VCaP (cell line): ENCODE data around the gene TTC22.

Experiments used
- H3K27ac ChIP-seq: fragments of 450-650 bp; 2 replicates; pipeline ENCODE4 v1.5.1; 2017
- CTCF ChIP-seq: fragments of 450-650 bp; conservative IDR thresholded peaks from 2 replicates; pipeline ENCODE4 v1.5.1; 2017; ENCODE audit warnings: mild to moderate bottlenecking, moderate library complexity

TTC22 gene

GRCh38 chr1:54791880-54792522 lies 9.1 kb downstream of the TTC22 start:
- peak; percentile 67 for TF ChIP-seq CTCF

GRCh38 chr1:54788459-54788858 lies 12.7 kb downstream of the TTC22 start:
- TF ChIP-seq CTCF = no peak
- no peak overlapping the region for H3K27ac ChIP-seq

More at GRCh38 chr1:54791880-54792522, 9.1 kb downstream of the TTC22 start:
- no peak overlapping the region for H3K27ac ChIP-seq

GRCh38 chr1:54787604-54788003 lies 13.5 kb downstream of the TTC22 start:
- H3K27ac ChIP-seq = no peak overlapping the region
- no peak for TF ChIP-seq CTCF

GRCh38 chr1:54786778-54787177 lies 14.3 kb downstream of the TTC22 start:
- TF ChIP-seq CTCF = no peak
- H3K27ac ChIP-seq = no peak overlapping the region

GRCh38 chr1:54784066-54784465 lies 17.1 kb downstream of the TTC22 start:
- H3K27ac ChIP-seq = no peak overlapping the region
- TF ChIP-seq CTCF = no peak

- H3K27ac ChIP-seq = no peak overlapping the region
- no peak for TF ChIP-seq CTCF
Observed at GRCh38 chr1:54782588-54782987, 18.5 kb downstream of the TTC22 start.

- no peak overlapping the region for H3K27ac ChIP-seq
- no peak for TF ChIP-seq CTCF
Observed at GRCh38 chr1:54782156-54782555, 19.0 kb downstream of the TTC22 start.
